Fibroblast of lung (primary cell): ENCODE data around the gene UBL5. TPM values are rescaled to one million over a fixed set of nuclear protein-coding genes. Genes with fewer than 3 reads are reported as not detected.

Experiments
- DNase-seq, 2 donors: peaks; one replicate each; pipeline versions ENCODE4 v3.0.0 to v3.0.0-alpha.2; 2010; ENCODE audit warnings: low read depth in 2 of 2
- H2AFZ ChIP-seq: 2 replicates; pipeline ENCODE4 v1.5.1; 2012; ENCODE audit warnings: low read length, control low read depth, inconsistent platforms
- H3K27ac ChIP-seq: 2 replicates; pipeline ENCODE4 v1.5.1; 2011; ENCODE audit warnings: low read length, control low read depth; ENCODE audit not compliant: insufficient read depth
- H3K27me3 ChIP-seq: 2 replicates; pipeline ENCODE4 v1.5.1; 2011; ENCODE audit warnings: mild to moderate bottlenecking, low read length; ENCODE audit not compliant: control insufficient read depth, insufficient read depth
- H3K36me3 ChIP-seq: 2 replicates; pipeline ENCODE4 v1.5.1; 2011; ENCODE audit warnings: low read length; ENCODE audit not compliant: control insufficient read depth, insufficient read depth
- H3K4me1 ChIP-seq: 2 replicates; pipeline ENCODE4 v1.5.1; 2011; ENCODE audit warnings: low read length; ENCODE audit not compliant: control insufficient read depth, insufficient read depth; ENCODE audit errors: extremely low read depth
- H3K4me2 ChIP-seq: 2 replicates; pipeline ENCODE4 v1.5.1; 2011; ENCODE audit warnings: low read length, control low read depth; ENCODE audit not compliant: insufficient read depth; ENCODE audit errors: extremely low read depth
- H3K4me3 ChIP-seq, 4 experiments: fragments of 200-600 bp in 1 of 4; sonication (generic) in 1 of 4; replicated peaks in 1 of 4; 2 replicates each; pipeline ENCODE4 v1.5.1; 2011 to 2016; ENCODE audit warnings: low read length in 4 of 4, low read depth in 3 of 4, mild to moderate bottlenecking in 3 of 4, control low read depth in 2 of 4, inconsistent platforms in 1 of 4, mixed read lengths in 1 of 4; ENCODE audit not compliant: insufficient read depth in 1 of 4; ENCODE audit errors: control extremely low read depth in 1 of 4
- H3K79me2 ChIP-seq: 2 replicates; pipeline ENCODE4 v1.5.1; 2012; ENCODE audit warnings: mild to moderate bottlenecking, low read length, inconsistent platforms; ENCODE audit not compliant: control insufficient read depth, insufficient read depth
- H3K9ac ChIP-seq: 2 replicates; pipeline ENCODE4 v1.5.1; 2011; ENCODE audit warnings: mild to moderate bottlenecking, low read length, control low read depth; ENCODE audit not compliant: insufficient read depth
- H3K9me3 ChIP-seq: 2 replicates; pipeline ENCODE4 v1.5.1; 2012; ENCODE audit warnings: low read depth, low read length; ENCODE audit not compliant: control insufficient read depth, insufficient read depth
- H4K20me1 ChIP-seq: 2 replicates; pipeline ENCODE4 v1.5.1; 2011; ENCODE audit warnings: low read length; ENCODE audit not compliant: control insufficient read depth, insufficient read depth; ENCODE audit errors: extremely low read depth
- EZH2 ChIP-seq: IDR thresholded peaks from 2 replicates; pipeline ENCODE4 v1.5.1; 2012; ENCODE audit warnings: low read length, control low read depth, mild to moderate bottlenecking; ENCODE audit errors: missing control alignments
- polyA plus RNA-seq, 2 donors: library from polyadenylated mRNA; depleted of rRNA in 1 of 2; stranded (reverse) in 1 of 2; unstranded in 1 of 2; fragments of >200 nt; gene quantifications; 2 replicates each; pipeline ENCODE4 v1.2.1, GENCODE V29; 2011 to 2012; ENCODE audit warnings: missing spikeins in 1 of 2
- total RNA-seq: library from RNA; depleted of rRNA; stranded (reverse); fragments of >200 nt; gene quantifications from 2 replicates; pipeline ENCODE4 v1.2.1, GENCODE V29; 2014
- TF ChIP-seq, protein P1 (sequence below), 2 donors: IDR thresholded peaks in 1 of 2; conservative IDR thresholded peaks in 1 of 2; 1 replicate in 1 of 2; 2 replicates in 1 of 2; pipeline ENCODE4 v1.5.1; 2011 to 2012; ENCODE audit warnings: low read length in 2 of 2, control low read depth in 1 of 2, inconsistent platforms in 1 of 2, low read depth in 1 of 2, mild to moderate bottlenecking in 1 of 2

The UBL5 gene
- total and polyA plus RNA-seq, 2 donors (not counting 1 experiment from before 2014, with no cell fraction given): 154 to 1,038 TPM

DNA sequence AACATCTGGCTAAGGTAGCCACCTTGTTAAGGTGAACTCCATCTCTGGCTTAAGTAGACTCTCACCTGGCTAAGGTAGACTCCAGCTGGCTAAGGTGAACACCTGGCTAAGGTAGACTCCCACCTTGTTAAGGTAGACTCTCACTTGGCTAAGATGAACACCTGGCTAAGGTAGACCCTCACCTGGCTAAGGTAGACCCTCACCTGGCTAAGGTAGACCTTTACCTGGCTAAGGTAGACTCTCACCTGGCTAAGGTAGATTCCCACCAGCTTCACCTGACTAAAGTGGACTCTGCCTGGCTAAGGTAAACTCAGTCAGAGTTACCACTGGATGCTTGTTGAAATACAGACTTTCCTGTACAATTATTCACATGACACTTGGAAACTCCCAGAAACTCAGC is 31.0 kb downstream of the UBL5 start:
- no peaks in the 10 kb centered on the region for H3K4me1 ChIP-seq
- H3K27me3 ChIP-seq: no peaks in the 10 kb centered on the region
- H4K20me1 ChIP-seq: no peaks in the 10 kb centered on the region
- no peak overlapping the region for H3K9ac ChIP-seq
- no peak overlapping the region for H3K27ac ChIP-seq
- TF ChIP-seq, protein P1, sequence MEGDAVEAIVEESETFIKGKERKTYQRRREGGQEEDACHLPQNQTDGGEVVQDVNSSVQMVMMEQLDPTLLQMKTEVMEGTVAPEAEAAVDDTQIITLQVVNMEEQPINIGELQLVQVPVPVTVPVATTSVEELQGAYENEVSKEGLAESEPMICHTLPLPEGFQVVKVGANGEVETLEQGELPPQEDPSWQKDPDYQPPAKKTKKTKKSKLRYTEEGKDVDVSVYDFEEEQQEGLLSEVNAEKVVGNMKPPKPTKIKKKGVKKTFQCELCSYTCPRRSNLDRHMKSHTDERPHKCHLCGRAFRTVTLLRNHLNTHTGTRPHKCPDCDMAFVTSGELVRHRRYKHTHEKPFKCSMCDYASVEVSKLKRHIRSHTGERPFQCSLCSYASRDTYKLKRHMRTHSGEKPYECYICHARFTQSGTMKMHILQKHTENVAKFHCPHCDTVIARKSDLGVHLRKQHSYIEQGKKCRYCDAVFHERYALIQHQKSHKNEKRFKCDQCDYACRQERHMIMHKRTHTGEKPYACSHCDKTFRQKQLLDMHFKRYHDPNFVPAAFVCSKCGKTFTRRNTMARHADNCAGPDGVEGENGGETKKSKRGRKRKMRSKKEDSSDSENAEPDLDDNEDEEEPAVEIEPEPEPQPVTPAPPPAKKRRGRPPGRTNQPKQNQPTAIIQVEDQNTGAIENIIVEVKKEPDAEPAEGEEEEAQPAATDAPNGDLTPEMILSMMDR (conservative IDR thresholded peaks at IDR 0.05 in 1 of 2, IDR thresholded peaks at IDR 0.05 in 1 of 2; ENCODE audit: low read depth in 1 of 2, low read length in 2 of 2): no peak
- TF ChIP-seq EZH2: no peak
- peaks cover 1% of the 10 kb centered on the region for H3K36me3 ChIP-seq
- no peak overlapping the region for H2AFZ ChIP-seq
- no peak overlapping the region for H3K4me2 ChIP-seq
- H3K4me3 ChIP-seq: no peak overlapping the region
- H3K9me3 ChIP-seq: no peaks in the 10 kb centered on the region
- DNase-seq: no peak
- H3K79me2 ChIP-seq: no peaks in the 10 kb centered on the region

DNA sequence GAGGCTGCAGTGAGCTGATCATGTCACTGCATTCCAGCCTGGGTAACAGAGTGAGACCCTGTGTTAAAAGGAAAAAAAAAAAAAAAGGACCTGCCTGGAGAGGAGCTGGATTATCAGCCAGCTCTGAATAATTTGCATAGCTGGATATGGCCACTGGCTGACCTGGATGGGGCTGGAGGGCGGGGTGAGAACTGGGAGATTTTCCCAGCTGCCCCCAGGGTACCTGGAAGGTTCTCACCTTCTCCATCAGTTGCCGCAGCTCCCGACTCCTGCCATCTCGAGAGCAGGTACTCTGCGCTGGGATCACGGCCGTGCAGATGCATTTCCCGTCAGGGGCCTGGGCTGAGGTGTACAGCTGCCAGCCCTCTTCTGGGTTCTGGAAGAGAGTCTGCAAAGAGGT is 32.7 kb downstream of the UBL5 start:
- Histone ChIP-seq H4K20me1 (no peaks in the 10 kb centered on the region), H3K79me2 (no peaks in the 10 kb centered on the region), H3K27me3 (no peaks in the 10 kb centered on the region), H3K4me2 (no peak overlapping the region), H3K9me3 (no peaks in the 10 kb centered on the region), H3K4me1 (no peaks in the 10 kb centered on the region), H3K9ac (no peak overlapping the region), H3K4me3 (no peak overlapping the region), H2AFZ (no peak overlapping the region), H3K36me3 (no peaks in the 10 kb centered on the region), H3K27ac (no peak overlapping the region)
- TF ChIP-seq EZH2: no peak
- TF ChIP-seq, protein P1 (conservative IDR thresholded peaks at IDR 0.05 in 1 of 2, IDR thresholded peaks at IDR 0.05 in 1 of 2; ENCODE audit: low read depth in 1 of 2, low read length in 2 of 2): no peak
- DNase-seq: no peak

DNA sequence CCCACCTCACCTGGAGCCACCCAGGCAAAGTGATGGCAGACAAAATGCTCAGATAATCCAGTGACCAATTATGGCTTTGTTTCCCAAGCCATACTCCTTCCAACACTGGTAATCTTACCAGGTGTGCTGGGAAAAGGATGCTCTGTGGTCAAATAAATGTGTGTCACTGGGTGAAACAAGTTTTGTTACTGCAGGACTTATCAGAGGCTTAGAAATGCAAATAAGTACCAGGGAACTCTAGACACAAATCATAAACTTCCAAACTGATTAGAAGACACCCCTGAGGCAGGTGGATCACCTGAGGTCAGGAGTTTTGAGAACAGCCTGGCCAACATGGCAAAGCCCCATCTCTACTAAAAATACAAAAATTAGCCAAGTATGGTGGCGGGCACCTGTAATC is 33.8 kb downstream of the UBL5 start:
- no peaks in the 10 kb centered on the region for H3K27me3 ChIP-seq
- no peak overlapping the region for H3K9ac ChIP-seq
- no peak overlapping the region for H2AFZ ChIP-seq
- H3K4me1 ChIP-seq: no peaks in the 10 kb centered on the region
- no peak for DNase-seq
- no peaks in the 10 kb centered on the region for H3K9me3 ChIP-seq
- no peaks in the 10 kb centered on the region for H4K20me1 ChIP-seq
- H3K4me3 ChIP-seq: no peak overlapping the region
- no peak overlapping the region for H3K4me2 ChIP-seq
- TF ChIP-seq EZH2: no peak
- TF ChIP-seq, protein P1 (conservative IDR thresholded peaks at IDR 0.05 in 1 of 2, IDR thresholded peaks at IDR 0.05 in 1 of 2; ENCODE audit: low read depth in 1 of 2, low read length in 2 of 2): no peak
- no peak overlapping the region for H3K27ac ChIP-seq
- no peaks in the 10 kb centered on the region for H3K36me3 ChIP-seq
- no peaks in the 10 kb centered on the region for H3K79me2 ChIP-seq
